Measurements from ENCODE around the gene HELB.

DNA sequence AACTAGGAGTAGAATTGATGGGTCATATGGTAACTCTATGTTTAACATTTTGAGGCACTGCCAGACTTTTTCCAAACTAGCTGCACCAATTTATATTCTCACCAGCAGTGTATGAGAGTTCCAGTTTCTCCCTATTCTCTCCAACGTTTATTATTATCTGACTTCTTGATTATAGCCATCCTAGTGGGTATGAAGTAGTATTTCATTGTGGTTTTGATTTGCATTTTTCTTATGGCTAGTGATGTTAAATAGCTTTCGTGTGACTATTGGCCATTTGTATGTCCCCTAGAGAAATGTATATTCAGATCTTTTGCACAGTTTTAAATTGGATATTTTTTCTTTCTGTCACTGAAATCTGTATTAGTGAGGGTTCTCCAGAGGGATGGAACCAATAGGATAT, 37.8 kb downstream of the HELB start:
- TF ChIP-seq, protein P1, sequence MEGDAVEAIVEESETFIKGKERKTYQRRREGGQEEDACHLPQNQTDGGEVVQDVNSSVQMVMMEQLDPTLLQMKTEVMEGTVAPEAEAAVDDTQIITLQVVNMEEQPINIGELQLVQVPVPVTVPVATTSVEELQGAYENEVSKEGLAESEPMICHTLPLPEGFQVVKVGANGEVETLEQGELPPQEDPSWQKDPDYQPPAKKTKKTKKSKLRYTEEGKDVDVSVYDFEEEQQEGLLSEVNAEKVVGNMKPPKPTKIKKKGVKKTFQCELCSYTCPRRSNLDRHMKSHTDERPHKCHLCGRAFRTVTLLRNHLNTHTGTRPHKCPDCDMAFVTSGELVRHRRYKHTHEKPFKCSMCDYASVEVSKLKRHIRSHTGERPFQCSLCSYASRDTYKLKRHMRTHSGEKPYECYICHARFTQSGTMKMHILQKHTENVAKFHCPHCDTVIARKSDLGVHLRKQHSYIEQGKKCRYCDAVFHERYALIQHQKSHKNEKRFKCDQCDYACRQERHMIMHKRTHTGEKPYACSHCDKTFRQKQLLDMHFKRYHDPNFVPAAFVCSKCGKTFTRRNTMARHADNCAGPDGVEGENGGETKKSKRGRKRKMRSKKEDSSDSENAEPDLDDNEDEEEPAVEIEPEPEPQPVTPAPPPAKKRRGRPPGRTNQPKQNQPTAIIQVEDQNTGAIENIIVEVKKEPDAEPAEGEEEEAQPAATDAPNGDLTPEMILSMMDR (IDR thresholded peaks at IDR 0.05), result no peak
- TF ChIP-seq POLR2AphosphoS5 (IDR thresholded peaks at IDR 0.05) (no peak), POLR2A (IDR thresholded peaks at IDR 0.05) (no peak)
